NOMO-1 (cell line): ENCODE results near the gene RHOA.

Experiments
- DNase-seq, 2 experiments: peaks; one replicate each; lab custom pipeline; 2025; ENCODE audit not compliant: unreplicated experiment in 2 of 2; lab: John Stamatoyannopoulos, UW

Gene RHOA

GRCh38 chr3:49411968-49412631 is at the start of gene RHOA, which contains the start of gene TCTA:
RHOA (minus strand) TSS chr3:49411976; CDS start chr3:49375589, 36,387 bp downstream.
TCTA (plus strand) TSS chr3:49412423; CDS start chr3:49412427, 4 bp downstream.
- peak; percentile 99 to 100 for DNase-seq

- no peak for DNase-seq
Measured at GRCh38 chr3:49460956-49461355, 49.2 kb upstream of the RHOA start.

GRCh38 chr3:49460188-49460890 is 48.6 kb upstream of the RHOA start:
- no peak for DNase-seq

GRCh38 chr3:49456466-49456865 is 44.7 kb upstream of the RHOA start:
- DNase-seq = no peak

GRCh38 chr3:49454898-49455681 is 43.3 kb upstream of the RHOA start:
- DNase-seq = no peak

GRCh38 chr3:49454458-49454857 is 42.7 kb upstream of the RHOA start:
- DNase-seq = no peak

GRCh38 chr3:49453621-49454020 is 41.8 kb upstream of the RHOA start:
- no peak for DNase-seq

GRCh38 chr3:49445391-49445790 is 33.6 kb upstream of the RHOA start:
- no peak for DNase-seq

GRCh38 chr3:49434731-49435130 is 23.0 kb upstream of the RHOA start:
- DNase-seq = no peak

- peak; percentile 30 to 48 for DNase-seq
Measured at GRCh38 chr3:49428752-49429080, 16.9 kb upstream of the RHOA start.

- no peak for DNase-seq
Measured at GRCh38 chr3:49427586-49427985, 15.8 kb upstream of the RHOA start.

GRCh38 chr3:49424816-49425215 is 13.0 kb upstream of the RHOA start:
- DNase-seq = no peak

- no peak for DNase-seq
Measured at GRCh38 chr3:49422379-49423248, 10.8 kb upstream of the RHOA start, which contains the start of gene AMT. AMT (minus strand) TSS chr3:49422473; CDS start chr3:49422450, 23 bp downstream.

- no peak for DNase-seq
Measured at GRCh38 chr3:49421890-49422378, 10.2 kb upstream of the RHOA start.

GRCh38 chr3:49417516-49418120 is 5.8 kb upstream of the RHOA start:
- DNase-seq = no peak

GRCh38 chr3:49416867-49417266 is 5.1 kb upstream of the RHOA start:
- DNase-seq = no peak

- DNase-seq = peak; percentile 45 to 50
Measured at GRCh38 chr3:49415931-49416601, 4.3 kb upstream of the RHOA start.

- DNase-seq = no peak
Measured at GRCh38 chr3:49414753-49415152, 3.0 kb upstream of the RHOA start.

GRCh38 chr3:49413338-49413734 is 1.6 kb upstream of the RHOA start:
- DNase-seq = no peak
